Amniotic epithelial cell (primary cell): Measurements from ENCODE around the gene NRG3.

Source experiments
- DNase-seq: peaks from one replicate; pipeline ENCODE4 v3.0.0-alpha.2; 2010; ENCODE audit warnings: low read depth

The NRG3 gene

DNA sequence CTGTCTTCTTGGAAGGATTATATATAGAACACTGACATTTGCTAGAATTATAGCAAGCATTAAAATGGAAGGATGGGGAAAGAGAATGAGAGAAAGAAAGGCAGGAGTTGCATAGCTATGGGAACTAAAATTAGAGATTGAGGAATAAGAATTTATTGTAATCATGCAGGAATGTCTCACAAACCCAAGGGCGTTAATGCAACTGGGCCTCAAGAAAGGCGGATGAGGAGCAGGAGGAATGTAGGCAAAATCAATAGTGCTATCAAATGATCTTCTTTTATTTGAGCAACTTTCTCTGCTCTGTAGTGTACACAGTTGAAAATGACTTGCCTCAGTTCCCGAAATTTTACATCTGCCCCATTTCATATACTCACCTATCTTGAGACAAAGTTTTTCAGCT, 1132.5 kb downstream of the NRG3 start:
- DNase-seq = no peak

- peak; percentile 31 for DNase-seq
Observed at GRCh38 chr10:83012866-83013265, 1137.9 kb downstream of the NRG3 start.

DNA sequence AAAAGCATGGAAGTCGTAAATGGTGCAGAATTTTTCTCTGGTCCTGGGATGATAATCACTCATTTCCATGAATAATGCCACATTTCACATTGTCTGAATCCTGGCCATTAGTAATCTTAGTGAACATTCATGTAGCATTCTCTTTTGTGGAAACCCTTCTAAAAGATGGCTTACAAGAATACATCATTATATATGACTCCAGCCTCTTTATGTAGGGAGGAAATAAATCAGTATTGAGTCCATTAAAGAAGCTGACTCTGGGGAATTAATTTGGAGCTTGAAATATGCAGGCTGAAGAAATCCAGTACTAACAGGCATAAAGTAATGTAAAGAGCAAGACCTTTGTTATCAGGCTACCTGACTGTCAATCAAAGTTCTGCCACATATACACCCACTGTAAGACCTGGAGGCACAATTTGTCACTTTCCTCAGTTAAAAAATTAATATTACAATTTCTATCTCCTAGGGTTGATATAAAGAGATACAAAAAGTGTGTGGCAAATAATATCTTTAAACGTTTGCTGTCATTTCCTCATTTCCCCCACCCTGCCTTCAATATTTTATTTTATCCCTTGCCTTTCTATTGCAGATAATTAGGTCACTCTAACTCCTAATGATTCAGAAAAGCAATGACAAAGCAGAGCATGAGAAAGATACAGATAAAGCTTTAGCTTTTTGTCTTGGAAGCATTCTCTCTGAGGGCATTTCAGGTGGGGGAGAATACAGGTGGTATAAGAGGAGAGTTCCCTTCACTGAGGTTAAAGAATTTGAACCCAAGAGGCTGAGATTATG, 1142.3 kb downstream of the NRG3 start:
- no peak for DNase-seq

DNA sequence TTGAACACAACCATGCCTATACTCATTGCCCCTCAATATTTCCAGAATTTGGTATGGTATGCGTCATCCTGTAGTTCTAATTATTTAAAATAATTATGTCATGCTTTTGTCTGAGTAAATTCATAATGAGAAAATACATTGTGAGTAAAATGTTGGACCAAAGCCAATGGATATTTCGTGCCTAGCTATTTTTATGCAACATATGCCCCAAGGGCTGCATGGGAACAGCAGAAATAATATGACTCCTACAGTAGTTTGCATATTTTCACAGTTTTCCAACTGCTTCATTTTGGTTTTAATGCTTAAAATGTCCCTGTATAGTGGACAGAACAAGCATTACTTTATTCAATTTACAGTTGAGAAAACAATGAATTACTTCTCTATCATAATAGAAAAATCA, 1148.7 kb downstream of the NRG3 start:
- no peak for DNase-seq
